GM23338 (cell line): ENCODE results near the gene PPARD.

Experiments
- CREB1 ChIP-seq: fragments of 250-450 bp; sonication (Bioruptor Pico); IDR thresholded peaks from 2 replicates; pipeline ENCODE4 v1.5.0; 2020; ENCODE audit warnings: low read depth, mild to moderate bottlenecking, moderate library complexity
- CTCF ChIP-seq, 2 experiments: fragments of 200-600 bp in 1 of 2; sonication (generic) in 1 of 2; conservative IDR thresholded peaks; 2 replicates each; pipeline versions ENCODE4 v1.5.1 to v1.6.1; 2016 to 2017; ENCODE audit warnings: antibody characterized with exemption in 2 of 2, low read depth in 2 of 2, mild to moderate bottlenecking in 2 of 2, moderate library complexity in 1 of 2
- EZH2 ChIP-seq: fragments of 200-600 bp; sonication (generic); IDR thresholded peaks from one replicate; pipeline ENCODE4 v1.8.0; 2017; ENCODE audit warnings: antibody characterized with exemption, mild to moderate bottlenecking, low read depth; ENCODE audit not compliant: unreplicated experiment
- EZH2phosphoT487 ChIP-seq: fragments of 200-600 bp; sonication (generic); IDR thresholded peaks from one replicate; pipeline ENCODE4 v1.8.1; 2018; ENCODE audit warnings: antibody characterized with exemption; ENCODE audit not compliant: unreplicated experiment
- JUNB ChIP-seq: IDR thresholded peaks from one replicate; pipeline ENCODE4 v1.6.1; 2016; ENCODE audit warnings: antibody characterized with exemption; ENCODE audit not compliant: unreplicated experiment
- POLR2AphosphoS5 ChIP-seq: IDR thresholded peaks from 2 replicates; pipeline ENCODE4 v1.6.1; 2016; ENCODE audit warnings: antibody characterized with exemption, low read depth
- REST ChIP-seq: IDR thresholded peaks from one replicate; pipeline ENCODE4 v1.6.1; 2018; ENCODE audit warnings: antibody characterized with exemption; ENCODE audit not compliant: unreplicated experiment

- TF ChIP-seq CTCF (conservative IDR thresholded peaks at IDR 0.05; ENCODE audit: low read depth in 2 of 2): no peak
- no peak for TF ChIP-seq REST
- no peak for TF ChIP-seq EZH2
- no peak for TF ChIP-seq EZH2phosphoT487
- TF ChIP-seq CREB1 (CRISPR knock-in tag): no peak
- TF ChIP-seq JUNB: no peak
- no peak for TF ChIP-seq POLR2AphosphoS5
These were observed 57.8 kb downstream of the PPARD start for GRCh38 chr6:35400111-35400510.
